Activated naive CD8-positive, alpha-beta T cell treated with anti-CD3 and anti-CD28 coated beads for 36 hours (primary cell): ENCODE measurements around the gene ADAR. TPM values are rescaled to one million over a fixed set of nuclear protein-coding genes. Genes with fewer than 3 reads are reported as not detected.

Experiments
- DNase-seq: peaks from one replicate; pipeline ENCODE4 v3.0.0; 2021
- H3K27ac Mint-ChIP-seq: one replicate; pipeline ENCODE4 v1.8.0; 2022; ENCODE audit warnings: mild to moderate bottlenecking, moderate library complexity, mixed read lengths
- H3K27me3 Mint-ChIP-seq: one replicate; pipeline ENCODE4 v1.8.0; 2022; ENCODE audit warnings: mild to moderate bottlenecking, mixed read lengths
- H3K36me3 Mint-ChIP-seq: one replicate; pipeline ENCODE4 v1.8.0; 2021; ENCODE audit warnings: mild to moderate bottlenecking, mixed read lengths
- H3K4me1 Mint-ChIP-seq: one replicate; pipeline ENCODE4 v1.8.0; 2021; ENCODE audit warnings: mixed read lengths
- H3K4me3 Mint-ChIP-seq: one replicate; pipeline ENCODE4 v1.8.0; 2022; ENCODE audit warnings: mild to moderate bottlenecking, moderate library complexity, mixed read lengths
- H3K9me3 Mint-ChIP-seq: one replicate; pipeline ENCODE4 v1.8.0; 2022; ENCODE audit warnings: mixed read lengths
- total RNA-seq, 2 experiments: library from RNA; stranded (reverse); gene quantifications; one replicate each; pipeline ENCODE4 v1.2.3, GENCODE V29; 2021

ADAR gene
- total RNA-seq, 2 experiments from 2014 or later = 256 TPM

DNA sequence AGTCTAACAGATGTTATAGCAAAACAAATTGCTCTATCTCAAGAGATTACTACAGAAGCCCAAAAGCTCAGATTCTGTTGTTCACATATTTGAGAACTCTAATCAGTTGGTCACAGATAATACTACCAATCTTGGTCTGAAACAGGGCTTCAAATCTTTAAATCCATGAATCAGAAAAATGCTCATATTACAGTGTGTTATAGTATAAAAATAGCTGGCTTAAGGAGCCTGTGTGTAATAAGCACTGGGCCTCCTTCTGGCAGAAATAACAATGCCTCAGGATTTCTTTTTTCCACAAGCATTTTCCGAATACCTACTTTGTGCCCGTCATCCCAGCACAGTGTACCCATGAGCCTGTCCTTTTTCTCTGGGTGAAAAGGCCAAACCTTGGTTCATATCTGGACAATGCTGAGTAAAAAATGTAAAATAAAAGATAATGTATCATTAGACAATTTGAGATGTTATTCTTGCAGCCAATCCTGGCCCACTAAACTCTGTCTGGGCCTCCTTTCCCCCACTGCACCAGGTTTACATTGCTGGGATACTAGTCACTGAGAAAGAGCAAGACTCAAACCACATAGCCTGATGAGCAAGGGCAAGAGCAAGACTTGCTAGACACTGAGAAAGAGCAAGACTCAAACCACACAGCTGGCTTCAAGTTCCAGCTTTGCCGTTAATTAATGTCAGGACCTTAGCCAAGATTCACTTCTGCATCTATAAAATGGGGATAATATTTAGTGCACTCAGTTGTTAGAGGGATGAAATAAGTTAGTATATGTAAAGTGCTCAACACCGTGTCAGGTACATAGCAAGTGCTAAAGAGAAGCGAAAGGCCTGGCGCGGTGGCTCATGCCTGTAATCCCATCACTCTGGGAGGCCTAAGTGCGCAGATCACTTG, 17.0 kb upstream of the ADAR start:
- Mint-ChIP-seq H3K4me1 (peaks cover 48% of the 10 kb centered on the region), H3K4me3 (peak overlapping the region; percentile 2), H3K36me3 (peaks cover 33% of the 10 kb centered on the region), H3K27me3 (no peaks in the 10 kb centered on the region), H3K9me3 (peaks cover 7% of the 10 kb centered on the region), H3K27ac (no peak overlapping the region)
- no peak for DNase-seq

DNA sequence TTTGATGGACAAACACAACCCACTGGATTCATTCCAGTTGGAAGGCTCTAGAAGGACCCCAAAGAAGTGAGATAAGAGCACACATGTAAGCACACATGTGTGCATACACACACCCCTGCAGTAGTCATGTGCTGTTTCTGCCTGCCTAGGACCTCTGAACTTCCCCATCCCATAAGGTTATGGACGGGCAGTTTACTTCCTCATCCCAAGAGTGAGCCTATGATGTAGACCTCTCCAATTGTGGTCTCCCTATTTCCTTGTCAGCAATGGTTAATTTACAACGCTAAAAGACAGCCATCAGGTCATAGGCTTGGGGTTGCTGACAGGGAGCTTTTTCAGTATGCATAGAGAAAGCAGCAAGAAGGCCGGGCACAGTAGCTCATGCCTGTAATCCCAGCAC, 15.4 kb upstream of the ADAR start:
- Mint-ChIP-seq H3K9me3 (no peaks in the 10 kb centered on the region), H3K27ac (no peak overlapping the region), H3K4me3 (no peak overlapping the region), H3K27me3 (no peaks in the 10 kb centered on the region), H3K36me3 (peaks cover 25% of the 10 kb centered on the region), H3K4me1 (peaks cover 53% of the 10 kb centered on the region)
- no peak for DNase-seq

DNA sequence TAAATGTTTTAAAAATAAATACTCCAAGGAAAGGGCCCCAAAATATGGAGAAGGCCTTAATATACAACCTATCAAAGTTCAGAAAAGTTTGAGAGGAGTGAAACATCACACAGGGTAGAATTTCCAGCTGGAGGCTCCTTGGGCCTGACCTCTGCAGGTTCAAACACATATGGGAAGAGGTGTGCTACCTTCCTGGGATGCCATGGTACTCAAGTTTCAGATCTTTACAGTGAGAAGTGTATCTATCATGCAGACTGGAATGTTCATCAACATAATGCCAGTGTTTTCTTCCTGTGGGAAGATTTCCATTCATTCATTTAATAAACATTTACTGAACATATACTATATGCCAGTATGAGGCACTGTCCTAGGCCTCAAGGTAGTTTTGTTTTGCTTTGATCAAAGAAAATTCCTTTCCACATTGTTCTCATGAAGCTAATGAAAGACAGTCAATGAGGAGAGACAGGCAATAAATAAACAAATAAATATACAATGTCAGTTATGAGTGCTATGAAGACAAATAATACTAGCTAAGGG, 14.6 kb upstream of the ADAR start:
- Mint-ChIP-seq H3K36me3 (peaks cover 23% of the 10 kb centered on the region), H3K4me3 (no peak overlapping the region), H3K27ac (no peak overlapping the region), H3K27me3 (no peaks in the 10 kb centered on the region), H3K4me1 (peaks cover 55% of the 10 kb centered on the region), H3K9me3 (no peaks in the 10 kb centered on the region)
- DNase-seq = no peak

- H3K9me3 Mint-ChIP-seq = no peaks in the 10 kb centered on the region
- H3K4me1 Mint-ChIP-seq = peaks cover 58% of the 10 kb centered on the region
- no peak for DNase-seq
- H3K4me3 Mint-ChIP-seq = no peak overlapping the region
- H3K27me3 Mint-ChIP-seq = no peaks in the 10 kb centered on the region
- H3K27ac Mint-ChIP-seq = peak overlapping the region; percentile 48
- H3K36me3 Mint-ChIP-seq = peaks cover 25% of the 10 kb centered on the region
Observed at GRCh38 chr1:154621875-154622274, 13.9 kb upstream of the ADAR start.

DNA sequence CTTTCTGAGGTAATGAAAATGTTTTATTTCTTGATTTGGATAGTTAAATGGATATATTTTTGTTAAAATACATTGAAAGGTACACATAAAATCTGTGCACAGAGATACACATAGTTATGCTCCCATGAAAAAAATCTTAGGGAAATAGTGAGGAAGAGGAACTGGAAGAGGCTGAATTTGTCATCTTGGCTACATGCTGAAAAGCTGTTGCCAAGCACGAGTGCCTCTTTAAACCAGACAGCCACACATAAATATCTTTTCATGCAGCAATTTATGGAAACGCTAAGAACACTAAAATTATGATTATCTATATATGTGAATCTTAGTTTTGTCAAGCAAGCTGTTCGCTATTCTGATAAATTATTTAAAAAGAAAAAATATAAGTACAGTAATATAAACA, 12.8 kb upstream of the ADAR start:
- Mint-ChIP-seq H3K9me3 (no peaks in the 10 kb centered on the region), H3K27me3 (no peaks in the 10 kb centered on the region), H3K27ac (no peak overlapping the region), H3K4me3 (no peak overlapping the region), H3K36me3 (peaks cover 22% of the 10 kb centered on the region), H3K4me1 (peaks cover 61% of the 10 kb centered on the region)
- no peak for DNase-seq

DNA sequence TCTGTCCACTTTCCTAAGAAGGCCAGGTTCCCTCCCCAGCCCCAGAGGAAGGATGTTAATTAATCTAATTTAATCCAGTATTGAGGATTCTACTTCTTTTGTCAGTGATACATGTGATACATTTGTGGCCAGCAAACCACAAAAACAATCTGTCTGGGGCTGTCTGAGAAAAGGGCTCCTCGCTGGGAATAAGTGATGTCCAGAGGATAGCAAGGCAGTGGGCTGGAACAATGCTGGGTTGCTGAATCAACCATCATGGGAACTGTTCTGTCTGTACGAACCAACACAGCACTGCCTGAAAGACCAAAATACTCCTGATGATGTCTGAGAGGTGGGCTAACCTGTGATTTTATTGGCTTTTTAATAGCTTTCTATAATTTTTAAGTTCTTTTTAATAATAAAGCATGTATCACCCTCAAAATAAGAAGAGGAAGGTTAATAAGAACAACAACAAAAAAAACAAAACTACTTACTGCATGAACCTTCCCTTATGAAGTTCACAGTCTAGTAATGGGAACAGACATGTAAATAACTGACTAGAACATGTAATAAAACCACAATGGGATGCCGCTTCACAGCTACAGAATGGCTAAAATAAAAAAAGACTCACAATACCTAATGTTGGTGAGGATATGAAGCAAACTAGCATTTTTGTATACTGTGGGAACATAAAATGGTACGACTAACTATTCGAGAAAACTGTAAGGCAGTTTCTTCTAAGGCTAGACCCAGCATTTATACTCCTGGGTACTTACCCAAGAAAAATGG, 11.4 kb upstream of the ADAR start:
- Mint-ChIP-seq H3K36me3 (peaks cover 22% of the 10 kb centered on the region), H3K9me3 (no peaks in the 10 kb centered on the region), H3K4me3 (no peak overlapping the region), H3K27me3 (no peaks in the 10 kb centered on the region), H3K27ac (no peak overlapping the region), H3K4me1 (peaks cover 65% of the 10 kb centered on the region)
- DNase-seq = no peak

DNA sequence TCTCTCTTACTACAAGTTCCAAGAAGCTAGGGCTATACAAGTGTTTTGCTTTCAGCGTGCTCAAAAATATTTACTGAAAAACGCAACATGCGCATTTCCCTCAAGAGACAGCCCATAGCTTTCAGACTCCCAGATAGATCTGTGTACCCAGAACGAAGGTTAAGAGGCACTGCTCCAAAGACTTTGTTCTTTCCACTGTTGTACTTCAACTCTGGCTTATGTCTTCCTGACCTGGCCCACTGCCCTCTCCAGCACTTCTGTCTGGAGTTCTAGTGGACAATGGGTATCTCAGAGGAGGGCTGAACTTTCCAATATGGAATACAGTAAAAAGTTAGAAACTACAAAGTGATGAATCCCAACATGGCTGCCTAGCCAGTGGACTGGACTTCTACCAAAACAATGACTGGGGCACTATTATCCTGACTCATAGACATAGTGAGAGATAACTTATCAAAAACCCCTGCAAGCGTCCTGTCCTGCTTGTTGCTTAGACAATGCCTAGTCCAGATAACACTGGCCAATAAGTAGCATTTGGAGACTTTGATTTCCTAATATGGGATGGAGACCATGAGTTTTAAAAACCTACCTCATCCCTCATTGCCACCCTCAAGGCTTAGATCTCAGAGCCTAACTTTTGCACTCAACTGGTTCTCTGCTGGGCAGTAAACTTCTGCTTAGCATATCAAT, 8.8 kb upstream of the ADAR start:
- Mint-ChIP-seq H3K27ac (peak overlapping the region; percentile 14), H3K36me3 (peaks cover 14% of the 10 kb centered on the region), H3K4me1 (peaks cover 56% of the 10 kb centered on the region), H3K4me3 (no peak overlapping the region), H3K27me3 (no peaks in the 10 kb centered on the region), H3K9me3 (no peaks in the 10 kb centered on the region)
- no peak for DNase-seq

- Mint-ChIP-seq H3K4me1 (peaks cover 67% of the 10 kb centered on the region), H3K27ac (peak overlapping the region; percentile 38), H3K36me3 (peaks cover 19% of the 10 kb centered on the region), H3K4me3 (no peak overlapping the region), H3K27me3 (no peaks in the 10 kb centered on the region), H3K9me3 (no peaks in the 10 kb centered on the region)
- DNase-seq = no peak
Observed at GRCh38 chr1:154615411-154615810, 7.4 kb upstream of the ADAR start.

DNA sequence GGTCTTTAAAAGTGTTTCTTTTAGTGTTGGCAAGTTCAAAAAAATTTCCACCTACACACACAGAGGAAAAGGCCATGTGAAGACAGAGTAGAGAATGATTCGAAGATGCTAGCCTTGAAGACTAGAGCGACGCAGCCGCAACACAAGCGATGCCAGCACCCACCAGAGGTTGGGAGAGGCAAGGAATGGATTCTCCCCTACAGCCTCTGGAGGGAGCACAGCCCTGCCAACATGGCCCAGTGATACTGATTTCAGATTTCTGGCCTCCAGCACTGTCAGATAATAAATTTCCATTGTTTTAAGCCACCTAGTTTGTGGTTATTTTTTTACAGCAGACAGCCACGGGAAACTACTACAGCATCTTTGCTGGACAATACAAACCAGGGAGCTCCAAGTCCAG, 6.9 kb upstream of the ADAR start:
- no peaks in the 10 kb centered on the region for H3K9me3 Mint-ChIP-seq
- H3K4me3 Mint-ChIP-seq = no peak overlapping the region
- H3K27ac Mint-ChIP-seq = peak overlapping the region; percentile 79
- H3K27me3 Mint-ChIP-seq = no peaks in the 10 kb centered on the region
- no peak for DNase-seq
- peaks cover 24% of the 10 kb centered on the region for H3K36me3 Mint-ChIP-seq
- peaks cover 72% of the 10 kb centered on the region for H3K4me1 Mint-ChIP-seq

- no peaks in the 10 kb centered on the region for H3K9me3 Mint-ChIP-seq
- peak overlapping the region; percentile 79 for H3K27ac Mint-ChIP-seq
- no peak overlapping the region for H3K4me3 Mint-ChIP-seq
Observed at GRCh38 chr1:154614247-154614646, 6.3 kb upstream of the ADAR start.

GRCh38 chr1:154611150-154611862, 3.3 kb upstream of the ADAR start:
- no peaks in the 10 kb centered on the region for H3K9me3 Mint-ChIP-seq
- peak overlapping the region; percentile 64 for H3K27ac Mint-ChIP-seq
- H3K4me1 Mint-ChIP-seq = peaks cover 64% of the 10 kb centered on the region
- peaks cover 29% of the 10 kb centered on the region for H3K36me3 Mint-ChIP-seq
- no peaks in the 10 kb centered on the region for H3K27me3 Mint-ChIP-seq
- H3K4me3 Mint-ChIP-seq = no peak overlapping the region
- no peak for DNase-seq

More at GRCh38 chr1:154614247-154614646, 6.3 kb upstream of the ADAR start:
- DNase-seq = no peak
- Mint-ChIP-seq H3K36me3 (peaks cover 26% of the 10 kb centered on the region), H3K4me1 (peaks cover 73% of the 10 kb centered on the region), H3K27me3 (no peaks in the 10 kb centered on the region)

DNA sequence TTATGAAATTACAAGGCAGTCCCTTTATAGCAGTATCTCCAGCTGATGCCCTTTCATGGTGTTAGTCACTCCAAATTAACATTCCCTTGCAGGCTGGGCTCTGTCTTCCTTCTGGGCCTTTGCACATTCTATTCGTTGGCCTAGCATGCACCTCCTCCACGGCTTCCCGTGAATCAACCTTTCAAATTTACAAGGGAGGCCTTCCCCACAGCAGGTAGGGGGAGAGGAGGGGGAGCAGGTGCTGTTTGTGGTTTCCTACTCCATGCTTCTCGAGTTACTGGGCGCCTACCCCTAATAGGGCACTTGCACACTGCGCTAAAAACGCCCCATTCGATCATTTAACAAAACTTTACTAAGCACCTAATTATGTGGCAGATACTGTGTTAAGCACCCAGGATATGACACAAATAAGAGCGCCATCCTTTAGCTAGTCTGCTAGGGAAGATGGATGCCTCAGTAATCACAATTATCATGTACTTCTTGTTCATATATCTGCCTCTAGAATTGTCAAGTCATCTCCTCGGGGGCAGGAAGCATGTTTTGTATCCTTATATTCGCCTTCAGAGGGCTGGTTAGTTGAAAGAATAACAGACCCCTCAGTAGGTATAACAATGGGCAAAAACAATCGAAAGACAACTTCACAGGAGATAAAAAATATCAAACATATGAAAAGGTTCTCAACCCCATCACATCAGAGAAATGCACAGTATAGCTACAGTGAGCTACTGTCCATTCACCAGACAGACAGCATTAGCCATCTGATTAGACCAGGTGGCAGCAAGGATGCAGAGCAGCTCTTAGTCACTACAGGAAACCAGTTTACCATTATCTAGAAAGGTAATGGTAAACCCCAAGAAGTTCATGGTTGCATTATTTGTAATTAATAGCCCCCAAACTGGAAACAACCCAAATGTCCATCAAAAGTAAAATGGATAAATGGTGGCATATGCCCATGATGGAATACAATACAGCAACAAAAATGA, 1.7 kb upstream of the ADAR start:
- H3K27me3 Mint-ChIP-seq = no peaks in the 10 kb centered on the region
- peak overlapping the region; percentile 91 for H3K4me3 Mint-ChIP-seq
- H3K4me1 Mint-ChIP-seq = peaks cover 63% of the 10 kb centered on the region
- H3K27ac Mint-ChIP-seq = peak overlapping the region; percentile 97
- H3K9me3 Mint-ChIP-seq = no peaks in the 10 kb centered on the region
- peaks cover 38% of the 10 kb centered on the region for H3K36me3 Mint-ChIP-seq
- DNase-seq = peak; percentile 56

GRCh38 chr1:154608397-154609270, 648 bp upstream of the ADAR start:
- DNase-seq = peak; percentile 43
- Mint-ChIP-seq H3K4me3 (peak overlapping the region; percentile 91), H3K9me3 (no peaks in the 10 kb centered on the region)

More at GRCh38 chr1:154608397-154609270, 648 bp upstream of the ADAR start:
- Mint-ChIP-seq H3K36me3 (peaks cover 39% of the 10 kb centered on the region), H3K27me3 (no peaks in the 10 kb centered on the region), H3K27ac (peak overlapping the region; percentile 97), H3K4me1 (peaks cover 66% of the 10 kb centered on the region)
